Activated naive CD4-positive, alpha-beta T cell treated with anti-CD3 and anti-CD28 coated beads for 36 hours (primary cell): Measurements from ENCODE around the gene VPS13D. TPM values are rescaled to one million over a fixed set of nuclear protein-coding genes. Genes with fewer than 3 reads are reported as not detected.
"Not testable (repeated sequence)": the region's sequence is repeated elsewhere in the genome, so short reads cannot be mapped to it uniquely, and the experiment has no call there.

Experiments
- CTCF ChIA-PET: fragments of 350-600 bp; sonication (Branson Sonifier 250); formaldehyde crosslinking; loops from one replicate; lab custom pipeline; 2021; ENCODE audit warnings: antibody characterized with exemption; lab: Charles Lee
- DNase-seq: peaks from one replicate; pipeline ENCODE4 v3.0.0-alpha.2; 2020
- H3K27ac Mint-ChIP-seq: one replicate; pipeline ENCODE4 v1.8.0; 2021; ENCODE audit warnings: mild to moderate bottlenecking, mixed read lengths
- H3K27me3 Mint-ChIP-seq: one replicate; pipeline ENCODE4 v1.8.0; 2021; ENCODE audit warnings: low read depth, mixed read lengths
- H3K36me3 Mint-ChIP-seq: one replicate; pipeline ENCODE4 v1.8.0; 2021; ENCODE audit warnings: low read depth, mixed read lengths
- H3K4me1 Mint-ChIP-seq: one replicate; pipeline ENCODE4 v1.8.0; 2021; ENCODE audit warnings: low read depth, mixed read lengths
- H3K4me3 Mint-ChIP-seq: one replicate; pipeline ENCODE4 v1.8.0; 2021; ENCODE audit warnings: mild to moderate bottlenecking, moderate library complexity, mixed read lengths
- H3K9me3 Mint-ChIP-seq: one replicate; pipeline ENCODE4 v1.8.0; 2021; ENCODE audit warnings: mixed read lengths
- intact Hi-C: fragments of 100-400 bp; cut with micrococcal nuclease; formaldehyde crosslinking; loops from one replicate; pipeline ENCODE4 v1.15.1; 2023
- total RNA-seq, 2 experiments: library from RNA; stranded (reverse); gene quantifications; one replicate each; pipeline ENCODE4 v1.2.3, GENCODE V29; 2021

VPS13D gene
- total RNA-seq, 2 experiments from 2014 or later, result 20.0 to 23.3 TPM

- Mint-ChIP-seq H3K4me1 (peaks cover 10% of the 10 kb centered on the region), H3K9me3 (peaks cover 2% of the 10 kb centered on the region), H3K27ac (no peak overlapping the region), H3K36me3 (no peaks in the 10 kb centered on the region), H3K27me3 (no peaks in the 10 kb centered on the region), H3K4me3 (no peak overlapping the region)
- intact Hi-C loops, result no loop called here
- no peak for DNase-seq
- CTCF ChIA-PET, result no interaction called here
Observed at GRCh38 chr1:12528021-12528852, 298.4 kb downstream of the VPS13D start.

DNA sequence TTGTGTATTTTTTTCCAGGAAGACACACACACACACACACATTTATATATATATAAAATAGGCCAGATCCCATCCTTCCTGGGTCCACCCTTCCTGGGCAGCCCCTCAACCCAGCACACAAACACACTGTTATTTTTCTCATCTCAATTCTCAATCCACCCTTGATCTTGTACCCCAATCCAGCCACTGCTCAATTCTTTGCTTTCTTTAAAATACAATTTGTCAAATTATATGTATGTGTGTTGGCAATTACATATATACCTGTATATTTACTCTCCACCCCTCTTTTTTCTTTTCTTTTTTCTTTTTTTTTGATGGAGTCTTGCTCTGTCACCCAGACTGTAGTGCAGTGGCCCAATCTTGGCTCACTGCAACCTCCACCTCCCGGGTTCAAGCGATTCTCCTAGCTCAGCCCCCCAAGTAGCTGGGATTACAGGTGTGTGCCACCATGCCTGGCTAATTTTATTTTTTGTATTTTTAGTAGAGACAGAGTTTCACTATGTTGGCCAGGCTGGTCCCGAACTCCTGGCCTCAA is 299.9 kb downstream of the VPS13D start:
- CTCF ChIA-PET, result no interaction called here
- H3K27me3 Mint-ChIP-seq, result no peaks in the 10 kb centered on the region
- H3K4me1 Mint-ChIP-seq, result peaks cover 15% of the 10 kb centered on the region
- no peak overlapping the region for H3K27ac Mint-ChIP-seq
- no peak for DNase-seq
- H3K9me3 Mint-ChIP-seq, result no peaks in the 10 kb centered on the region
- intact Hi-C loops, result no loop called here
- H3K36me3 Mint-ChIP-seq, result no peaks in the 10 kb centered on the region
- H3K4me3 Mint-ChIP-seq, result no peak overlapping the region

DNA sequence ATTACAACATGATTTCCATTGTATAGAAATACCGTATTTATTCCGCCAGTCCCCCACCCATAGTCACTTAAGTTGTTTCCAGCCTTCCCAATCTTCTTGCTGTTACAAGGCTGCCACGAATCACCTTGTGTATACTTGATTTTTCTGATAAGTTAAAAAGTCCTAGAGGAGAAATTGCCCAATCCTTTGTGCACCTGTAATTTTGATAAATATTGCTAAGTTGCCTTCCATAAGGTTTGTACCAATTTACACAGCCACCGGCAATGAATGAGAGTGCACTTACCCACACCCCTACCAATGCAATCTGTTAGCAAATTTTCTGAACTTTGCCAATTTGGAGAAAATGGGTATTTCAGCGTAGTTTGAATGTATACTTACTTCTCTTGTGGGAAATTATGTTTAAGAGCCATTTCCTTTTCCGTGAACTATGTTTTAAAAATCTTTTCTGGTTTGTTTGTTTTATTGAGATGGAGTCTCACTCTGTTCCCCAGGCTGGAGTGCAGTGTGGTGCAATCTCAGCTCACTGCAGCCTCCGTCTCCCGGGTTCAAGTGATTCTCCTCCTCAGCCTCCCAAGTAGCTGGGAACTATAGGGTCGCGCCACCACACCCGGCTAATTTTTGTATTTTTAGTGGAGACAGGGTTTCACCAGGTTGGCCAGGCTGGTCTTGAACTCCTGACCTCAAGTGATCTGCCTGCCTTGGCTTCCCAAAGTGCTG is 300.8 kb downstream of the VPS13D start:
- H3K4me3 Mint-ChIP-seq, result no peak overlapping the region
- H3K27me3 Mint-ChIP-seq, result no peaks in the 10 kb centered on the region
- CTCF ChIA-PET, result interaction anchor here (0.6 kb wide), 1 partner anchor 258 kb away, joined by 3 read pairs; no protein-coding TSS in a partner anchor
- H3K4me1 Mint-ChIP-seq, result peaks cover 15% of the 10 kb centered on the region
- intact Hi-C loops, result no loop called here
- H3K36me3 Mint-ChIP-seq, result peaks cover 5% of the 10 kb centered on the region
- H3K9me3 Mint-ChIP-seq, result peaks cover 4% of the 10 kb centered on the region
- H3K27ac Mint-ChIP-seq, result no peak overlapping the region
- no peak for DNase-seq

DNA sequence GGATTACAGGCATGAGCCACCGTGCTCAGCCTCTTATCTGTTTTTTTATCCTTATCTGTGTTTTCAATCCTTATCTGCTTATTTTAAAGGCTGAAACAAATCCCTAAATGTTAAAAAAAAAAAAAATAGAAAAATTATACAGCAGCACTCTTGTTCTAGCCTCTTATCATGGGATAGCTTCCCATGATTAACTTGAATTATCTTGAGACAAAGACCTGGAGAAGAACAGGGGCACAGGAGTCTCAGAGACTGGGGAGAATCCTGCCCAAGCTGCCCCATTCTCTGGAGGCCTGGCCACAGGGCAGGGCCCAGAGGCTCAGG is 301.3 kb downstream of the VPS13D start:
- Mint-ChIP-seq H3K36me3 (peaks cover 8% of the 10 kb centered on the region), H3K27me3 (no peaks in the 10 kb centered on the region), H3K4me3 (no peak overlapping the region), H3K9me3 (peaks cover 7% of the 10 kb centered on the region), H3K27ac (no peak overlapping the region), H3K4me1 (peaks cover 15% of the 10 kb centered on the region)
- CTCF ChIA-PET, result interaction anchor here (0.6 kb wide), 1 partner anchor 259 kb away, joined by 3 read pairs; no protein-coding TSS in a partner anchor
- no peak for DNase-seq
- intact Hi-C loops, result no loop called here

- Mint-ChIP-seq H3K36me3 (peaks cover 20% of the 10 kb centered on the region), H3K27ac (no peak overlapping the region), H3K27me3 (no peaks in the 10 kb centered on the region), H3K4me3 (no peak overlapping the region), H3K9me3 (peaks cover 15% of the 10 kb centered on the region), H3K4me1 (peaks cover 16% of the 10 kb centered on the region)
- CTCF ChIA-PET, result no interaction called here
- intact Hi-C loops, result no loop called here
- DNase-seq, result no peak
Observed at GRCh38 chr1:12532405-12533315, 302.8 kb downstream of the VPS13D start.

- Mint-ChIP-seq H3K36me3 (peaks cover 20% of the 10 kb centered on the region), H3K9me3 (peaks cover 15% of the 10 kb centered on the region), H3K27me3 (no peaks in the 10 kb centered on the region), H3K4me1 (peaks cover 7% of the 10 kb centered on the region), H3K4me3 (no peak overlapping the region), H3K27ac (no peak overlapping the region)
- no peak for DNase-seq
- intact Hi-C loops, result no loop called here
- CTCF ChIA-PET, result interaction anchor here (0.6 kb wide), 1 partner anchor 56 kb away, joined by 3 read pairs; no protein-coding TSS in a partner anchor
Observed at GRCh38 chr1:12536023-12536639, 306.3 kb downstream of the VPS13D start.

GRCh38 chr1:12537294-12537693 is 307.5 kb downstream of the VPS13D start:
- Mint-ChIP-seq H3K4me1 (peaks cover 7% of the 10 kb centered on the region), H3K27ac (no peak overlapping the region), H3K36me3 (peaks cover 20% of the 10 kb centered on the region), H3K9me3 (peaks cover 15% of the 10 kb centered on the region), H3K4me3 (no peak overlapping the region), H3K27me3 (no peaks in the 10 kb centered on the region)
- CTCF ChIA-PET, result interaction anchor here (0.6 kb wide), 2 partner anchors 14 to 87 kb away, joined by 3 read pairs; no protein-coding TSS in a partner anchor
- intact Hi-C loops, result no loop called here
- no peak for DNase-seq

DNA sequence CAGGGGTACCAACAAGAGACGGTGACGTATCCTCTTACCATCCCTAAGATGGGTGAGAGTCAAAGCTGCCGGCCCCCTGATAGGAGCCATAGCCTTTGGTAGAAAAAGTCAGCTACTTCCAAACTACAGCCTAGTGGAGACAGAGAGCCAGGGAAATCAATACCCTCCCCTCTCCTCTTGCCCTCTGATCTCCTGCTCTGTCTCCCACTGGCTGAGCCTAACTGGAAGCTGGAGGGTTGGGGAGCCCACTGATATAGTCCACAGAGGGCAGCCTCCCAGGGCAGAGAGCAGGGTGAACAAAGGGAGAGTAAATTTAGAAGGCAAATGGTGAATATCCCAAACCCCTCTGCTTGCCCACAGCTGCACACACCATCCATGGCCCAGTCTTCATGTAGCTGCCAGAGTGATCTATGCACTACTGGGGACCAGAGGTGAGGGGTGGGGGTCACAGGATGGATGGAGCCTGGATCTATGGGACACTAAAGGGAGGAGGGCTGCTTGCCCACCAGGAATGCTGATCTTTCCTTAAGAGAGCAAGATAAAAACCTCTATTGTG is 308.2 kb downstream of the VPS13D start:
- H3K36me3 Mint-ChIP-seq, result peaks cover 20% of the 10 kb centered on the region
- peaks cover 15% of the 10 kb centered on the region for H3K9me3 Mint-ChIP-seq
- intact Hi-C loops, result no loop called here
- CTCF ChIA-PET, result interaction anchor here (0.6 to 1.4 kb wide), 2 partner anchors 14 to 16 kb away, joined by 3 read pairs; no protein-coding TSS in a partner anchor
- H3K4me3 Mint-ChIP-seq, result no peak overlapping the region
- no peak overlapping the region for H3K27ac Mint-ChIP-seq
- no peaks in the 10 kb centered on the region for H3K27me3 Mint-ChIP-seq
- DNase-seq, result no peak
- peaks cover 7% of the 10 kb centered on the region for H3K4me1 Mint-ChIP-seq

DNA sequence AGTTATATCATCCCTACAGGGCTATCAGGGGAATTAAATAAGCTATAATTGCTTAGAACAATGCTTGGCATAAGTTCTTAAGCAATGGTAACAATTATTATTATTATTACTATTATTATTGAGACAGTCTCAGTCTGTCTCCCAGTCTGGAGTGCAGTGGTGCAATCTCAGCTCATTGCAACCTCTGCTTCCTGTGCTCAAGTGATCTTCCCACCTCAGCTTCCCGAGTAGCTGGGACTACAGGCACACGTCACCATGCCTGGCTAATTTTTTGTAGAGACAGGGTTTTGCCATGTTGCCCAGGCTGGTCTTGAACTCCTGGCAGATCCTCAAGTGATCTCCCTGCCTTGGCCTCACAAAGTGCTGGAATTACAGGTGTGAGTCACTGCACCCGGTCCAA is 308.7 kb downstream of the VPS13D start:
- intact Hi-C loops, H3K27me3 Mint-ChIP-seq, H3K4me3 Mint-ChIP-seq: not testable (repeated sequence)

DNA sequence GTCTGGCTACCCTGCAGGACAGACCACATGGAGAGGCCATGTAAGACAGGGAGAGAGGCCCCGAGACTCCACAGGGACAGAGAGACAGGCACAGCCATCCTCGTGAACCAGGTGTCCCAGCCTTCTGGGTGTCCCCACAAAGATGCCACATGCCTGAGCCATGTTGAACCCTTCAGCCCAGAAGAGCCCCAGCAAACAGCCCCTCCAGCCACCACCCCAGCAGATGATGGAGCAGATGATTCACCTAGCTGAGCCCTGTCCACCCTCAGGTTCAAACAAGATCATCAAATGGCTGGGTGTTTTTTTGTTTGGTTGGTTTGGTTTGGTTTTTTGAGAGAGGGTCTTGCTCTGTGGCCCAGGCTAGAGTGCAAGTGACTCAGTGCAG is 309.5 kb downstream of the VPS13D start:
- Mint-ChIP-seq H3K27ac (no peak overlapping the region), H3K27me3 (no peaks in the 10 kb centered on the region), H3K36me3 (peaks cover 20% of the 10 kb centered on the region), H3K4me1 (peaks cover 1% of the 10 kb centered on the region), H3K9me3 (peaks cover 15% of the 10 kb centered on the region), H3K4me3 (no peak overlapping the region)
- CTCF ChIA-PET, result no interaction called here
- DNase-seq, result no peak
- intact Hi-C loops, result no loop called here

More for the DNA sequence above, 308.7 kb downstream of the VPS13D start:
- peaks cover 20% of the 10 kb centered on the region for H3K36me3 Mint-ChIP-seq
- H3K27ac Mint-ChIP-seq, DNase-seq, H3K4me1 Mint-ChIP-seq: not testable (repeated sequence)
- CTCF ChIA-PET, result interaction anchor here (1.4 kb wide), 1 partner anchor 17 kb away, joined by 3 read pairs; no protein-coding TSS in a partner anchor
- H3K9me3 Mint-ChIP-seq, result peaks cover 15% of the 10 kb centered on the region
